ENCODE measurements around the gene TEX261.

The TEX261 gene

DNA sequence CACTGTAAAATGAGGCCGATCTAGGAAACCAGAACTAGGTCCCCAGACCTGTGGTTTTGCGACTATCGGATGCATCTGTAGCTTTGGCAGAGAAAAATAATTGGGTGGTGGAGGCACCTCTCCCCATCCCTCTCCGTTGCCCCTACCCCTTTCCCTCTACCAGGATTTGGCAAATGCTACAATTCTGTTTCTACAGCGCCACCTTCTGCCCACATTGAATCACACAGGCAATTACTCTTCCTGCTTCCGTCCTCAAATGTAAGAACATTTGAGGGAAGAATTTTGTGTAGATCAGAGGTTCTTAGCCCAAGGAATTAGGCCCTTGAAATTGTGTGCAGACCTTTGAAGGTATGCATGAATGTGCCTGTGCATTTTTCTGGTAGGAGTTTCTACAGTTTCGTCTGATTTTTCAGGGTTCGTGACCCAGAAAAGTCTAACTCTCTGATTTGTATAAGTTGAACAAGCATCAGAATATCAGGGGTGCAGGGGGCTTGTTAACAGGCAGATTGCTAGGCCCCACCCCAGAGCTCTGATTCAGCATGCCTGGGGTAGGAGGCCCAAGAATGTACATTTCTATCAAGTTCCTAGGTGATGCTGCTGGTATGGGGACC lies 47.7 kb downstream of the TEX261 start:
- Histone ChIP-seq H3K36me3 (ENCODE audit: control insufficient read depth in 2 of 2, insufficient read depth in 2 of 2, low read length in 2 of 2) (no peaks in the 10 kb centered on the region), H3K9ac (ENCODE audit: low read depth in 1 of 2, low read length in 2 of 2) (no peak overlapping the region), H3K27me3 (ENCODE audit: control insufficient read depth in 2 of 2, insufficient read depth in 2 of 2, low read length in 2 of 2) (peaks cover 15 to 16% of the 10 kb centered on the region in 2 donors), H3K9me3 (ENCODE audit: control insufficient read depth in 2 of 2, low read length in 2 of 2) (no peaks in the 10 kb centered on the region), H3K4me3 (ENCODE audit: low read length in 2 of 2) (no peak overlapping the region), H3K4me1 (ENCODE audit: control insufficient read depth in 2 of 2, insufficient read depth in 2 of 2, low read length in 2 of 2) (peaks cover 2 to 5% of the 10 kb centered on the region in 2 donors), H3K27ac (ENCODE audit: low read depth in 2 of 2, low read length in 2 of 2) (no peak overlapping the region)

DNA sequence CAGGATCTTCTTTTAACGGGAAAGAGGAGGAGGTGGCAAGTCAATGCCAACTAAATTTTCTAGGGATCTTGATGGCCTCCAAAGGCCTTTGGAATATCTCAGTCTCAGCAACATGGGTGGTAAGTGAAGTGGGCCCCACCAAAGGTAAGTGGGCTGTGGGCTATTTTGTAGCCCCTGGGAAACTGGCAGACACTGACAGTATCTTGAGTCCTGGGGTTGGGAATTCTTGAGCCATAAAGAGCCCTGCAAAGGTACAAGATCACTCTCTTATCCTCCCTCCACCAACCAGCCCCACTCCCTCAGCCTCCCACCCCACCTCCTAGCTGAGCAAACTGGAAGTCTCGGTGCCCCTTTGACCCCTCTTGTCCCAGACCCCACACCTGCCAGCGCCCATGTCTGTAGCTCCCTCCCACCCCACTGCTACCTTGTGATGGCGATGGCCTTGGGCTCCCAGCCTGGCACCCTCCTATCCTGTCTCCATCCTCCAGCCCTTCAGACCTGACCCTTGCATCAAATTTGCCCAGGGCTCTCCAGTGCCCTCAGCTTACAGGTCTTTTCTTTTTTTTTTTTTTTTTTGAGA lies 50.5 kb downstream of the TEX261 start:
- H3K27ac ChIP-seq (ENCODE audit: low read depth in 2 of 2, low read length in 2 of 2): no peak overlapping the region
- no peaks in the 10 kb centered on the region for H3K36me3 ChIP-seq (ENCODE audit: control insufficient read depth in 2 of 2, insufficient read depth in 2 of 2, low read length in 2 of 2)
- no peak overlapping the region for H3K9ac ChIP-seq (ENCODE audit: low read depth in 1 of 2, low read length in 2 of 2)
- peaks cover 2 to 5% of the 10 kb centered on the region in 2 donors for H3K4me1 ChIP-seq (ENCODE audit: control insufficient read depth in 2 of 2, insufficient read depth in 2 of 2, low read length in 2 of 2)
- H3K9me3 ChIP-seq (ENCODE audit: control insufficient read depth in 2 of 2, low read length in 2 of 2): no peaks in the 10 kb centered on the region
- H3K27me3 ChIP-seq (ENCODE audit: control insufficient read depth in 2 of 2, insufficient read depth in 2 of 2, low read length in 2 of 2): peaks cover 15 to 16% of the 10 kb centered on the region in 2 donors
- no peak overlapping the region for H3K4me3 ChIP-seq (ENCODE audit: low read length in 2 of 2)

DNA sequence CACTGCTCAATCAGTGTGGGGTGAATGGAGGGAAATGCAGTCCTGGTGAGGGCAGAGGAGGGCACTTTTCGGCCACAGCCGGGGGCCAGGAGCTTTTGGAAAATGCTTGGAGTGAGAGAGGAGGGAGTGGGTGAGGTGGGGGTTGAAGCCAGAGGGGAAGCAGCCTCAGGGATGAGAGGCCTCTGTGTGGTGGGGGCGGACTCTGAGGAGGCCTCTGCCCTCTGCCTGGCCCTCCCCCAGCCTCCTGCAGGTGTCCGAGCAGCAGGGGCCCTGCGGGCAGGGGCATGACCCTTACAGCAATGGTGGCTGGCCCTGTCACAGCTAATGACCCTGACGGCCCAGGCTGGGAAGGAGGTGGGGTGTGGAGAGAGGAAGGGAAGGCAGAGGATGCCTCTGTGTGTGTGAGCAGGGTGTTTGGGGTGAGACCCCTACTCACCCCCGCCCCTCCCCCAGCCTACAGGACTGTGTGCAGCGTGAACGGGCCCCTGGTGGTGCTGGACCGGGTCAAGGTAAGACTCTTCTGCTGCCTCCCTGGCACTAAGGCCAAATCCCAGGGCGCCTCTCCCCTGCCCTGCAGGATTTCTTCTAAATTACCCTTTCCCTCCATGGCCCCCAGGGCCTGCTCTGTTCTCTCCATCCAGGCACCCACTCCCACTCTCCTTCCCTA lies 51.3 kb downstream of the TEX261 start:
- H3K4me3 ChIP-seq (ENCODE audit: low read length in 2 of 2): no peak overlapping the region
- no peaks in the 10 kb centered on the region for H3K9me3 ChIP-seq (ENCODE audit: control insufficient read depth in 2 of 2, low read length in 2 of 2)
- no peak overlapping the region for H3K27ac ChIP-seq (ENCODE audit: low read depth in 2 of 2, low read length in 2 of 2)
- H3K27me3 ChIP-seq (ENCODE audit: control insufficient read depth in 2 of 2, insufficient read depth in 2 of 2, low read length in 2 of 2): peaks cover 15% of the 10 kb centered on the region in 2 donors
- H3K4me1 ChIP-seq (ENCODE audit: control insufficient read depth in 2 of 2, insufficient read depth in 2 of 2, low read length in 2 of 2): peaks cover 0 to 2% of the 10 kb centered on the region in 2 donors
- H3K9ac ChIP-seq (ENCODE audit: low read depth in 1 of 2, low read length in 2 of 2): no peak overlapping the region
- no peaks in the 10 kb centered on the region for H3K36me3 ChIP-seq (ENCODE audit: control insufficient read depth in 2 of 2, insufficient read depth in 2 of 2, low read length in 2 of 2)

DNA sequence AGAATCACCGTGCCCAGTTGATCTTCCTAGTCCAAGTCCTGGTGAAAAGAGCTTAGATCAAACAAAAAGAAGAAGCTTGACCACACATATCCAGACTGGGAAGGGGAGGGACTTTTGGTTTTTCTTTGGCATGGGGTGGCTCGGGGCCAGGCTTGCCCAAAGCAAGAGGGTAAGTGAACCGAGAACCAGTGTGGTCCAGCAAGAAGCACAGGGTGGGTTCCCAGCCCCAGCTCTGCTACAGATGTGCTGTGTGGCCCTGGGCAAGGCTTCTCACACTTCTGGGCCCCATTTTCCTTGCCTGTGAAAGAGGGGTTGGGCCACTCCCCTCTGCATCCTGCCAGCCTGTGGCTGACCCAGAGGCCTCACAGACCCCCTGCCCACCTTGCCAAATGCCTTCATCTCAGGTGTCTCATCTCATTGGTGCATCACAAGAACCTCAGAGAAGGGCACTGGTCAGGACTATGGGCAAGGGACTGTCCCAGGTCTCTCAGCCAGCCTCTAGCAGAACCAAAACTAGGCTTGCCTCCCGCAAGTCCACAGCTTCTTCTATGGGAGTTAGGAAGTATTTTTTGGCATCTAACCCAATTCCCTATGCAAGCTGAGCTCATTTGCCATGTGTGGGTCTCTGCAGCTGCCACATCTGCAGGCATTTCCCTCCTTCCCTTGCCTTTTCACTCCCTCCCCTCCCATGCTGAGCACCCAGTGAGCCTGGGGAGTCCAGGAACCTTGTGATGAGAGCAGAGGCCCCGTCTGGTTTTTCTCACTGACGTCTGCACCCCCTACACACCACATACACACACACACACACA lies 52.1 kb downstream of the TEX261 start:
- H3K36me3 ChIP-seq (ENCODE audit: control insufficient read depth in 2 of 2, insufficient read depth in 2 of 2, low read length in 2 of 2): no peaks in the 10 kb centered on the region
- no peak overlapping the region for H3K27ac ChIP-seq (ENCODE audit: low read depth in 2 of 2, low read length in 2 of 2)
- peaks cover 8 to 9% of the 10 kb centered on the region in 2 donors for H3K27me3 ChIP-seq (ENCODE audit: control insufficient read depth in 2 of 2, insufficient read depth in 2 of 2, low read length in 2 of 2)
- H3K4me1 ChIP-seq (ENCODE audit: control insufficient read depth in 2 of 2, insufficient read depth in 2 of 2, low read length in 2 of 2): no peaks in the 10 kb centered on the region
- H3K9ac ChIP-seq (ENCODE audit: low read depth in 1 of 2, low read length in 2 of 2): no peak overlapping the region
- H3K4me3 ChIP-seq (ENCODE audit: low read length in 2 of 2): no peak overlapping the region
- no peaks in the 10 kb centered on the region for H3K9me3 ChIP-seq (ENCODE audit: control insufficient read depth in 2 of 2, low read length in 2 of 2)

DNA sequence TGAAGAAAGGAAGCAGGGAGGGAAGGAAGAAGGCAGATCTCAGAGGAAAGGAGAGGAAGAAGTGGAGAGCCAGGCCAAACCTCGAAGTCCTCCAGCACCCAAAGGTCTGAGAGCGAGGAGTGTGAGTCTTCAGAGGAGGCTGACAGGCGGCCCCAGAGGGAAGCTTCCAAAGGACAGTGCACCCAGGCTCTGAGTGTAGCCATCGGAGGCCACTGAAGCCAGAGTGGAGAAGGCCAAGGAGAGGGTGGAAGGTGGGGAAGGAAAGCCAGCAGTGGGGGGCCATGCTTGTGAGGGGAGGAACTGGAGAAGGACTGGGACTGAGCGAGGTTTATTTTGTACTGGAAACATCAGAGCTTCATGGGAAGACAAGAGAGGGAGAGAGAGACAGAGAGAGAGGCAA lies 53.0 kb downstream of the TEX261 start:
- H3K36me3 ChIP-seq (ENCODE audit: control insufficient read depth in 2 of 2, insufficient read depth in 2 of 2, low read length in 2 of 2): no peaks in the 10 kb centered on the region
- H3K4me1 ChIP-seq (ENCODE audit: control insufficient read depth in 2 of 2, insufficient read depth in 2 of 2, low read length in 2 of 2): no peaks in the 10 kb centered on the region
- H3K9ac ChIP-seq (ENCODE audit: low read depth in 1 of 2, low read length in 2 of 2): no peak overlapping the region
- peaks cover 2 to 3% of the 10 kb centered on the region in 2 donors for H3K27me3 ChIP-seq (ENCODE audit: control insufficient read depth in 2 of 2, insufficient read depth in 2 of 2, low read length in 2 of 2)
- H3K27ac ChIP-seq (ENCODE audit: low read depth in 2 of 2, low read length in 2 of 2): no peak overlapping the region
- no peaks in the 10 kb centered on the region for H3K9me3 ChIP-seq (ENCODE audit: control insufficient read depth in 2 of 2, low read length in 2 of 2)
- H3K4me3 ChIP-seq (ENCODE audit: low read length in 2 of 2): no peak overlapping the region

DNA sequence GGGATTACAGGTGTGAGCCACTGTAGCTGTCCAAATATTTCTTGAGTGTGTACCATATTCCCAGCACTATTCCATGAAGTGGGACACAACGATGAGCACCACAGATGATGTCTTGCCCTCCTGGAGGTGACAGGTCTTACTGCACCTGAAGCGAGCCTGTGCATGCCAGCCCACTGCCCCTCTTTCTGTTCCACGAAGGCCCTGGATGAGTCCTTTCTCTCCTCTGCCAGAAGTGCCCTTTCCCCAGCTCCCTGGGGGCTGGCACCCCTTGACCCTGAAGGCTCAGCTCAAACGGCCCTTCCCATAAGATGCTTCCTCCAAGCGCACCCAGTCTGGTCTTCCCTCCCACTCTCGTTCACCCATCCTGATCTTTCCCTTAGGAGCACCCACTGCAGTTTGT lies 53.5 kb downstream of the TEX261 start:
- Histone ChIP-seq H3K36me3 (ENCODE audit: control insufficient read depth in 2 of 2, insufficient read depth in 2 of 2, low read length in 2 of 2) (no peaks in the 10 kb centered on the region), H3K27me3 (ENCODE audit: control insufficient read depth in 2 of 2, insufficient read depth in 2 of 2, low read length in 2 of 2) (peaks cover 0 to 2% of the 10 kb centered on the region in 2 donors), H3K9me3 (ENCODE audit: control insufficient read depth in 2 of 2, low read length in 2 of 2) (no peaks in the 10 kb centered on the region), H3K4me3 (ENCODE audit: low read length in 2 of 2) (no peak overlapping the region), H3K9ac (ENCODE audit: low read depth in 1 of 2, low read length in 2 of 2) (no peak overlapping the region), H3K4me1 (ENCODE audit: control insufficient read depth in 2 of 2, insufficient read depth in 2 of 2, low read length in 2 of 2) (no peaks in the 10 kb centered on the region), H3K27ac (ENCODE audit: low read depth in 2 of 2, low read length in 2 of 2) (no peak overlapping the region)

DNA sequence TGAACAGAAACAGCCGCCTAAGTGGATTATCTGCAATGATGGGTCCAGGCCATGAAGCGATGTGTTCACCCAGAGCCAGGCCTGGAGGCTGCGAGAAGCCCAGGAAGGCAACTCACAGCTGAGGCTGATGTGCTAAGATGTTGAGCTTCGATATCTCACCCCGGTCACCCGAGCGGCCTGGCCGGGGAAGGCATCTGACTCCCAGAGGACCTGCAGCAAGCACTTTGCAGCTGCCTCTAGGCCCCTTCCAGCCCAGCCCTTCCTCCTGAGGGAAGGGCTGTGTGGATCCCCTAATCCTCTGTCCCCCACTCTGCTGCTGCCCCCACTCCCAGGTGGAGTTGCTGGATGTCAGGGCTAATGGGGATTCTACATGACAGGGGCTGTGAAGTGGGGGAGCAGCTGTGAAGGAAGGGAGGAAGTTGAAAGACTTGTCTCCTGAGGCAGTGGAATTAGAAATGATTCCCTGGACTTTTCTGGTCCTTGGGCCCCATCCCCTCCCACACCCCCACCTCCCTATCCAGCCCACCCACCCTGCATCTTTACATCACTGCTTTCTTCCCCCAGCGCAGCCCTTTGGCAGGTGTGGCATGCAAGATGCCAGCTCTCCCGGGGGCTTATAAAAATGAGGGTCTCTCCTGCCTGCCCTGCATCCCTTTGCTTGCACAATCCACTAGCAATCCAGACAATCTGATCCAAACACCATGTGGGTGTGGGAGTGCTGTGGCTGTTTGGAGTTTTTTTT lies 54.7 kb downstream of the TEX261 start:
- H3K9ac ChIP-seq (ENCODE audit: low read depth in 1 of 2, low read length in 2 of 2): no peak overlapping the region
- no peak overlapping the region for H3K4me3 ChIP-seq (ENCODE audit: low read length in 2 of 2)
- no peaks in the 10 kb centered on the region for H3K4me1 ChIP-seq (ENCODE audit: control insufficient read depth in 2 of 2, insufficient read depth in 2 of 2, low read length in 2 of 2)
- no peak overlapping the region for H3K27ac ChIP-seq (ENCODE audit: low read depth in 2 of 2, low read length in 2 of 2)
- peaks cover 0 to 1% of the 10 kb centered on the region in 2 donors for H3K27me3 ChIP-seq (ENCODE audit: control insufficient read depth in 2 of 2, insufficient read depth in 2 of 2, low read length in 2 of 2)
- no peaks in the 10 kb centered on the region for H3K9me3 ChIP-seq (ENCODE audit: control insufficient read depth in 2 of 2, low read length in 2 of 2)
- no peaks in the 10 kb centered on the region for H3K36me3 ChIP-seq (ENCODE audit: control insufficient read depth in 2 of 2, insufficient read depth in 2 of 2, low read length in 2 of 2)

DNA sequence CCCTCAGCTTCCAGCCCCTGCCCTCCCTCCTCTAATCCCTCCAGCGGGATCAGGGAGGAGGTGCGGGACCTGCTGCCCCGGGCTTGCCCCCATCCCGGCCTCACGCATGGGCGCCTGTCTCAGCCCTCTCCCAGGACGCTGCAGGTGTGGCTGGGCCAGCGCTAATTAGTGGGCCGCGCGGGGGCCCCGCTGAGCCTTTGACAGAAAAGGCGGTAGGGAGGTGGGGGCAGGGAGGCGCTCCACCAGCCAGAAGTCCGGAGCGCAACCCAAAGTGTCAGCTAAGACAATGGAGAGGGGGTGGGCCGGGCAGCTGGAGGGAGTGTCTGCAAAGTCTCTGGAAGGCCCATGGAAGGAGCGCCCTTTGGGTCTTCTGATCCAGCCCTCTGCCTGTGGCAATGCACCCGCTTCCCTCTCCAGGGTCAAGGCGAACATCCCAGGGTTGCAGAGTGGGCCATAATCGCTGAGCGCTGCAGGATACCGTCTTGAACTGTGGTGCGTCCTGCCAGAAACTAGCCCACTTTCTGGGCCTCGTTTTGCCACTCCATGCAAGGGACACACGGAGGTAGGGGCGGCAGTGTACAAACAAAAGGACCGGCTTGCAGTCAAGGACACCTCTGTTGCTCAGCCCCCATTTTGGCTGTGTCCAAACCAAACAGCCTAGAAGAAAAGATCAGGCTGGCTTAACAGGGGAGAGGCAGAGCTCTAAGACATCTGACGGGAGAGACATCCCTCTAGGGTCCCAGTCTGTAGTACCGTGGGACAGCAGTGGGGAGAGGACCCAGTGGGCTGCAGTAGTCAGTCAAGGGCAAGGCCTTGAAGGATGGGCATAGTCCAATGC lies 55.5 kb downstream of the TEX261 start:
- H3K36me3 ChIP-seq (ENCODE audit: control insufficient read depth in 2 of 2, insufficient read depth in 2 of 2, low read length in 2 of 2): no peaks in the 10 kb centered on the region
- H3K9me3 ChIP-seq (ENCODE audit: control insufficient read depth in 2 of 2, low read length in 2 of 2): no peaks in the 10 kb centered on the region
- no peak overlapping the region for H3K9ac ChIP-seq (ENCODE audit: low read depth in 1 of 2, low read length in 2 of 2)
- peaks cover 0 to 5% of the 10 kb centered on the region in 2 donors for H3K27me3 ChIP-seq (ENCODE audit: control insufficient read depth in 2 of 2, insufficient read depth in 2 of 2, low read length in 2 of 2)
- H3K4me1 ChIP-seq (ENCODE audit: control insufficient read depth in 2 of 2, insufficient read depth in 2 of 2, low read length in 2 of 2): no peaks in the 10 kb centered on the region
- no peak overlapping the region for H3K4me3 ChIP-seq (ENCODE audit: low read length in 2 of 2)
- no peak overlapping the region for H3K27ac ChIP-seq (ENCODE audit: low read depth in 2 of 2, low read length in 2 of 2)

DNA sequence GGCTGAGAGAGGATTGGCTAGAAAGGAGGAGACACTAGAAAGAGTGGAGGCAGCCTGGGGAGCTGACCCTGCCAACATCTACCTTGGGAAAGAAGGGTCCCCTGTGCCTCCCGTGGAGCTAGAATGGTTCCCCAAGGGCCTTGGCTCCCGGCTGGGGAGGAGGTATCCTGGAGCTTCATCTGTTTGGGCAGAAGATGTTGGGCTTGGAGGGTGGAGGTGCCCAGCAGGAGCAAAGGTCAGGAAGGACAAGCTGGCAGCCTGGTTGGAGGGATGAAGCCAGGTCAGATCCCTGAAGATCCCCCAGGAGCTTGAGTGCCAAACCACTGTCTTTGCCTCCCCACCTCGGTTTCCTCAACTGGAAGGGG lies 56.1 kb downstream of the TEX261 start:
- no peak overlapping the region for H3K9ac ChIP-seq (ENCODE audit: low read depth in 1 of 2, low read length in 2 of 2)
- peaks cover 0 to 5% of the 10 kb centered on the region in 2 donors for H3K27me3 ChIP-seq (ENCODE audit: control insufficient read depth in 2 of 2, insufficient read depth in 2 of 2, low read length in 2 of 2)
- no peaks in the 10 kb centered on the region for H3K9me3 ChIP-seq (ENCODE audit: control insufficient read depth in 2 of 2, low read length in 2 of 2)

More for the DNA sequence above, 56.1 kb downstream of the TEX261 start:
- Histone ChIP-seq H3K4me1 (ENCODE audit: control insufficient read depth in 2 of 2, insufficient read depth in 2 of 2, low read length in 2 of 2) (no peaks in the 10 kb centered on the region), H3K4me3 (ENCODE audit: low read length in 2 of 2) (no peak overlapping the region), H3K27ac (ENCODE audit: low read depth in 2 of 2, low read length in 2 of 2) (no peak overlapping the region), H3K36me3 (ENCODE audit: control insufficient read depth in 2 of 2, insufficient read depth in 2 of 2, low read length in 2 of 2) (no peaks in the 10 kb centered on the region)

Data from mucosa of rectum (tissue), 2 donors.